SW 1271 (cell line): ENCODE measurements around the gene BRINP1.
A peak's percentile ranks its signal among the peaks of the same experiment; 100 is the strongest.

ENCODE experiments used
- DNase-seq, 2 experiments: peaks; one replicate each; lab custom pipeline; 2025; lab: John Stamatoyannopoulos, UW

Gene BRINP1

GRCh38 chr9:119339056-119339455 is 30.2 kb downstream of the BRINP1 start:
- no peak for DNase-seq

GRCh38 chr9:119337573-119337972 is 31.7 kb downstream of the BRINP1 start:
- DNase-seq, result no peak

DNA sequence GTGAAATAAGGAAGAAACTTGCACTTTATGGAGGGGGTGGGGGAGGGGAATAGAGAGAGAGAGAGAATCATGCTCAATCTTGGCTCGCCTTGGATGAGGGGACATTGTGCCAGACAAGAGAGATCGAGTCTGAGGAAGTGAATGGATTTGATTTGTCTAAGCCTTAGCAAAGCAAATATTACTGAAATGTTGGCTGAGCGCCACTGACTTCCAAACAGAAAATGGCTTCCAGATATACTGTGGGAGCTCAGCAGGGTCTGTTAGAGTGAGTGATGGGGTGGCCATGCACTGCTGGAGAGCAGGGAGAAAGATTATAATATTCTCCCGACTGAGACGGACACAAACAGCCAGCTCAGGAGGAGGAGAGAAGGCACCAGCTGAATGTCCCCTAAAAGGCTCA is 34.5 kb downstream of the BRINP1 start:
- DNase-seq, result no peak

DNA sequence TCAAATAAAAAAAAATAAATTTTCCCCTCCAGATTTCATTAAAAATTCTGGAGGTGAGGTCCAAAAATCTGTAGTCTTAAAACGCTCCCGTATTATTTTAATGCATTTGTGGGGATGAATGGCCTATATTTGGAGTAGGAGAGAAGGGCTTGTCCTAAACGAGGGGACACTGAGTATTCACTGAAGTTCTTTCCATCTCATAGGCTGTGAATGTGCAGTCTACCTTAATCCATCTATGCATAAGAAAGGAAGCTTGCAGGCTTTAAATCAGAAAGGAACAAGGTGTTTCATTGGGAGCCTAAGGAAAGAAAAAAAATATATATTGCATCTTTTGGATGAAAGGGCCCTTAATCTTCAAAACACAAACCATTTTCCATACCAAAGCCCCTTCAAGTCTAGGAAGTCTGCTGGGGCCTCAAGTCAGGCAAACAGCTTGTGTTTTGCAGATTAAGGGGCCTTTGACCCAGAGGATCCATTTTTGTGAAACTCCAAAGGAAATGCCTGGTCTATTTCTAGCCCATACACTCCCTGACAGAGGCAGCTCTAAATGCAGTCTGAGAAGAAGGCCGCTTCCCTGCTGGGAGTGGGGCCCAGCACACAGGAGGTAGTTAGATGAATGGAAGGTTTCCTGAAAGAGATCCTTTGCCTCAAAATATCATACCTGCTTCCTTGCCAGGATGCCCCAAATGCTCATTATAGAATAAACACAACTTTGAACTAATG is 35.6 kb downstream of the BRINP1 start:
- DNase-seq, result no peak

DNA sequence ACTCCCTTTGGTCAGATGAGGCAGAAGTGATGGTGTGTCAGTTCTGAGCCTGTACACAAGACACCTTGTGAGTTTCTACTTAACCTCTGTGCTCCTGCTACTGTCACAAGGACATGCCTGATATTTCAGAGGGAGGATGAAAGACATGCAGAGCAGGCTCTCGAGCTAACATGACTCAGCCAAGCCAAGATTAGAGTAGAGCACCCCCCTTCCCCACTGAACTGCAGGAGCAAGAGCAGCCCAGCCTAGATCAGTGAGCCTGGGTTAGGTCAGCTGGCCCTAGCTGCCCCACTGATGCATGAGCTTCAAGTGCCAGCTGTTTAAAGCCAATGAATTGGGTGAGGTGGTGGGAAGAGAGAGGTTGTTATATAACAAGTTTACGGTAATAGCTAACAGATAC is 36.7 kb downstream of the BRINP1 start:
- no peak for DNase-seq

DNA sequence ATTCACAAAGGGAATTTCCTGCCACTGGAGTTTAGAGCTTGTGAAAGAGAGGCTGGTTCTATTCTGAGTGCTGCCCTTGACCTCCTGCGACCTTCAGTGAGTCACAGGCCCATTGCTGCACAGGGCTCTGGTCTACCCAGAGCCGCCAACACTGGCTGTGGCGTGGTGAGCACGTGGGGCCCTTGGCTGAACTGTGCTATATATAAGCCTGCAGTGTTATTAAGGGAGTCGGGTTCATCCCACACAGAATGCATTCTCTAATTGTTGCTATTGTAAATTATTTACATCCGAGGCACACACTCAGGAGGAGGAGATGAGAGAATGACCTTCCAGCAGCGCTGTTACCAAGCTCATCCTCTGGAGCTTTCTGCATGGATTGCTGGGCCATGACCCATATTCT is 47.1 kb downstream of the BRINP1 start:
- DNase-seq, result no peak

- no peak for DNase-seq
Measured at GRCh38 chr9:119318371-119318770, 50.9 kb downstream of the BRINP1 start.

- DNase-seq, result no peak
Measured at GRCh38 chr9:119313846-119314245, 55.4 kb downstream of the BRINP1 start.

DNA sequence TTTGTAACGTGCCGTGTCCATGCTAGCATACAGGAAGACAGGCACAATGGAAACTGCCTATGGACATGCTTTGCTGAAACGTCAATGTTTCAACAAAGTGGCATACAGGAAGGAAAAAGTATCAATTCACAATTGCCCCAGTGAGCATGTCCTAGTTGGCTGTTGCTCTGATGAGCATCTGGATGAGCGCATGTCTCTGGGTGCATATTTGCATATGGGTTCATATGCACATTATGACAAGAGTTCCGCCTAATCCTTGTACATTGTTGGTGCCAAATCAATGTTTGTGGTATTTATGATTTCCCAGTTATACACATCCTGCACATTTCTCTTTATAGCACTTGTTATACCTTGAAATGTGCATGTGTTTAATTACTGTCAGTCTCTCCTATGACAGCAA is 58.5 kb downstream of the BRINP1 start:
- DNase-seq, result no peak

DNA sequence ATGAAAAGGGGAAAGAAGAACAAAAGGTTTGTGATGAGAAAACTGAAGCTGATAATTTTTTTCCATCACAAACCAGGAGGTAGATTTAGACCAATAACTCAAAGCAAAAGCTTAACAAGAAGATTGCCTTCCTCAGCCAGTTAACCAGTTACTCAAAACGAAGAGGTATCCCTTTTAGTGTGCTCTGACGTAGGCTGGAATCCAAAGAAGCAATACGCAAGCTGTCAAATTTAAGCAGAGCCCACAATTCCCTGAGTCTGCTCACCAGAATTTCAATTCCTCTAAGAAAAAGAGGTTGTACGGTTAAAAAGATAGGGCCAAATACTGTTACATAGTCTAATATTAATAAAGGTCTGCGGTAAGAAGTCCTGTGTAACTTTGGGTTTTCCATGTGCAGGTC is 61.8 kb downstream of the BRINP1 start:
- DNase-seq, result no peak

DNA sequence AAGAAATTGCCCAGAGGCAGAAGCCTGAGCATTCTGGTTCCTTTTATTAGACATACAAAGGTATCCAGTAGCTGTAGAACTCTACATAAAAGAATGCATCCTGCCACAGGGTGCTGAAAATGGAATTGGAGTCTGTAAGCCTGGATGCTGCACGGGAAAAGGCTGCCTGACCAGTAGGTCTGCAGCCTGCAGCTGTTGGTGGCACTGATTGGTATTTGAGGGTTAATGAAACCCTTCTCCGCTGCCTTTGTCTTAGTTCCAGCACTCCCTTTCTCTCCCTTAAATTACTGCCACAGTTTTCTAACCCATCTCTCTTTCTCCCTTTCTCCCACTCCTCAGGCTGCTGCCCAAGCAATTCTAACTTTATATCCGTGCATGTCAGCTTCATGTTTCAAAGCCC is 64.7 kb downstream of the BRINP1 start:
- no peak for DNase-seq

GRCh38 chr9:119302988-119303698 is 66.1 kb downstream of the BRINP1 start:
- no peak for DNase-seq

- DNase-seq, result no peak
Measured at GRCh38 chr9:119298076-119298853, 71.0 kb downstream of the BRINP1 start.

DNA sequence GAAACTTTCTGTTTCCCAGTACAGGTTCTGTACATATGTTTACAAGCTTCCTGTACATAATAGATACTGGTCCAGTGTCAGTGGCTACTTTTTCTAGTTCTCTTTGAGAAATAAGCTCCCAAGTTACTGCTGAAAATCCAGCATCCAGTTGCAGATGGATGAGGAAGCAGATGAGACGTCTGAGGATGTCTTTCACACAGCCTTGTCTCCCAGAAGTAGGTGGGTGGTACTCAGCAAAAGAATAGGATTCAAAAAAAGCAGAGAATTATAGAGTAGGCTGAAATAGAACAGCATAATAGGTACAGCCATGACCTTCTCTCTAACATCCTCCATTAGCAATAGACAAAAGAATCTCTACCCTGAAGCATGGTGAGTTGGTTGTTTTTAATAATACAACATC is 77.7 kb downstream of the BRINP1 start:
- DNase-seq, result no peak

GRCh38 chr9:119289740-119290433 is 79.3 kb downstream of the BRINP1 start:
- peak in 1 of 2 experiments; percentile 26 for DNase-seq

DNA sequence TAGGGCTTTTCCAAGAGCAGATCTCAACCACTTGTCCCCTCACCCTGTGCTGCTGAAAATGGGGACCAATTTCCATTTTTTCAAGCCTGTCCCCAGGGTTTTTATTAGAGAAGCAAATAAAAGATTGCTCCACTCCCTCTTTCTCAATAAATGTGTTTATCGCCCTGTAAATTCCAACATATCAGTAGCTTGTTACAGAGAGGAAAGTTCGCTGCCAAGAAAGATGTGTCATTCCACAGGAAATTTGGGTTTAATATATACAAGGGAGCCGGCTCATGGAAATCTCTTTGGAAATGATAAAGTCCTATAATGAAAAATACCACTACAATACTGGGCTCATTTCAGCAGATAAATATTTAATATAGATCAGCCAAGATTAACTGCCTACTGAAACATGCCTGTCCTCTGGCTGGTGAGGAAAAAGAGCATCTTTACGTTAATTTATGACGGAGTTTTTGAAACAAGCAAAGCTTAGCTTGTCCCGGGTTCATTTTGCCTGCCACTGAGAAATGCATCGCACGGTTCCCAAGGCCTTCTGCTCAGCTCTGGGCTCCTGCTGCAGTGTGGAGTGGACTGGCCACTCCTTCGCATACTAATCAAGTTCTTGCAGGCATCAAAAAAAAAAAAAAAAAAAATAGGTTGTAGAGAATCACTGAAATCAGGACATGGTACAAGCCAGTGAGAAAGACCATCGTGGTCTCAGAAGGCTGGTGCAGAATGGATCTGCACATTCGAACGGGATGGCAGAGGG is 84.5 kb downstream of the BRINP1 start:
- no peak for DNase-seq

- no peak for DNase-seq
Measured at GRCh38 chr9:119284118-119284517, 85.1 kb downstream of the BRINP1 start.

- no peak for DNase-seq
Measured at GRCh38 chr9:119283078-119283794, 86.0 kb downstream of the BRINP1 start.

DNA sequence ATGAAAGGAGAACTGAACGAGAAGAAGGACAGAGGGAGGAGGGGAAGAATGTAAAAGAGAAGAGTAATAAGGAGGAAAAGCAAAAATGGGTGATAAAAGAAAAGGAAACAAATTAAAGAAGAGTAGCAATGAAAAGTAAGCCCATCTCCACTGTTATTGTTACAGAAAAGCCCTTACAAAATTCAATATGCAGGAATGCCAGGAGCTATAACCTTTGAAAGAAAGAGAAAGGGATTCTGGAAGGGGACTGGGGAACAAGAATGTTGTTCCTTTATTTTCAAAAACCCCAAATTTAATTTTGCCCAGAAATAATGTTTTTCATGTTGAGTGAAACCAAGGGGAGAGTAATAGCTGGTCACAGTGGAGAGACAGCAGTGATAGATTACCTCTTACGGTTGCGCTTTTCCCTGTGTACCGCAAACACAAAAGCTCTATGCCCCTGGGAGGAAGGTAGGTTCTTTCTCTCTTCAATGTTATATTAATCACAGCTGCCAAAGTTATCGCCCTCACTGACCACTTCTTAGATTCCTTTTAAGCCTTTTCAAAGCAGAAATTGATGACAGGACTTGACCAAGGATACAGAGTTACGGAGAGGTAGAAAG is 86.7 kb downstream of the BRINP1 start:
- DNase-seq, result no peak

GRCh38 chr9:119280740-119281485 is 88.3 kb downstream of the BRINP1 start:
- no peak for DNase-seq
